Heart right ventricle (tissue), 16 donors: ENCODE results near the gene OR2K2. TPM values are rescaled to one million over a fixed set of nuclear protein-coding genes. Genes with fewer than 3 reads are reported as not detected.
A peak's percentile ranks its signal among the peaks of the same experiment; 100 is the strongest.

Experiments
- ATAC-seq, 8 donors: fragments of 200-7000 bp; cut with Tn5 transposase; one replicate each; pipeline ENCODE4 v1.9.1; 2020; ENCODE audit warnings: mild to moderate bottlenecking in 8 of 8, moderate library complexity in 8 of 8, moderate number of reproducible peaks in 1 of 8
- DNase-seq, 2 donors: peaks; one replicate each; pipeline ENCODE4 v3.0.0-alpha.2; 2020
- H3K27ac ChIP-seq, 10 donors: fragments of 200-600 bp; sonication (generic) in 2 of 10; one replicate each; pipeline versions ENCODE4 v1.5.0 to v1.8.0; 2020 to 2022; ENCODE audit warnings: mild to moderate bottlenecking in 3 of 10
- H3K27me3 ChIP-seq, 7 donors: fragments of 200-600 bp; one replicate each; pipeline ENCODE4 v1.8.0; 2021 to 2022; ENCODE audit warnings: mild to moderate bottlenecking in 2 of 7
- H3K36me3 ChIP-seq, 9 donors: fragments of 200-600 bp; sonication (generic) in 1 of 9; one replicate each; pipeline versions ENCODE4 v1.5.0 to v1.8.0; 2020 to 2022; ENCODE audit warnings: mild to moderate bottlenecking in 2 of 9
- H3K4me1 ChIP-seq, 9 donors: fragments of 200-600 bp; sonication (generic) in 1 of 9; one replicate each; pipeline versions ENCODE4 v1.5.0 to v1.8.0; 2020 to 2022; ENCODE audit warnings: mild to moderate bottlenecking in 4 of 9
- H3K4me3 ChIP-seq, 10 donors: fragments of 200-600 bp; sonication (generic) in 2 of 10; one replicate each; pipeline versions ENCODE4 v1.5.0 to v1.8.0; 2020 to 2022; ENCODE audit warnings: mild to moderate bottlenecking in 7 of 10, moderate library complexity in 2 of 10
- H3K9me3 ChIP-seq, 11 donors: fragments of 200-600 bp in 10 of 11; sonication (generic) in 2 of 11; one replicate each; pipeline versions ENCODE4 v1.5.0 to v1.8.0; 2013 to 2022; ENCODE audit warnings: mild to moderate bottlenecking in 2 of 11, control low read depth in 1 of 11, moderate library complexity in 1 of 11
- WGBS, 2 donors: extraction: QIAGEN DNeasy Blood & Tissue Kit; methylation state at CpG; one replicate each; pipeline ENCODE4 v1.1.7; 2013; ENCODE audit warnings: inconsistent platforms in 1 of 2; 5-methylcytosine and 5-hydroxymethylcytosine counted together
- intact Hi-C, 10 donors: fragments of 100-400 bp; cut with DNase I; formaldehyde crosslinking; loops; one replicate each; pipeline versions ENCODE4 v1.11.1 to v1.14.2; 2022
- polyA plus RNA-seq, 2 donors: library from polyadenylated mRNA; stranded (reverse); fragments of 200-250 nt; gene quantifications; one replicate each; pipeline ENCODE4 v1.2.3, GENCODE V29; 2013
- total RNA-seq, 10 donors: library from RNA; stranded (reverse); fragmentation: NEBNext Ultra II Directional in 3 of 10; extraction: Animal tissue kit (Norgen Biotek cat#: 25700) in 3 of 10; gene quantifications; one replicate each; pipeline versions ENCODE4 v1.2.1 to v1.2.4, GENCODE V29; 2021 to 2023
- TF ChIP-seq, protein P1 (sequence below), 9 donors: fragments of 200-600 bp; sonication (generic) in 2 of 9; IDR thresholded peaks; one replicate each; pipeline versions ENCODE4 v1.5.0 to v1.8.0; 2021 to 2022; ENCODE audit warnings: antibody characterized with exemption in 9 of 9, mild to moderate bottlenecking in 5 of 9, moderate library complexity in 1 of 9
- donor health status: Arrhythmogenic right ventricular cardiomyopathy.
- donor health status: ischemic (EF 13 %, LVEDD 7.1; RV severe dilation, severe dysfunction).
- donor health status: healthy with polysubstance abuse.
- donor health status: DM: no; HTN: yes; CAD: no.
- donor health status: DM: no; HTN: no; CAD: no.
- donor health status: ischemic (EF 25% LVEDD 6.9; RV normal size, moderate dysfunction).
- donor health status: ischemic (EF 25% LVEDD 5.7; RV mildly dilated, moderate dysfunction).
- donor health status: healthy.
- donor health status: DM: yes; HTN: yes; CAD: no.
- donor health status: Ischemic cardiomyopathy.
- donor health status: ischemic (EF 35%, LVEDD 5.7; RV mildly dilated, moderate dysfunction).
- donor health status: nonischemic (EF 11% LVEDD 7.7; RV severe dilation, severe dysfunction).
- donor health status: DM: yes; HTN: yes; CAD: no.
- donor health status: PGD.
- donor health status: ischemic (EF 29% LVEDD 5.4; RV normal size, mild dysfunction).
- donor health status: nonischemic (EF 23%, LVEDD 6.1; RV moderate dilation, normal function).

OR2K2 gene
- total and polyA plus RNA-seq, 12 donors, result 0.07 to 0.37 (median 0.21) TPM; not detected in 9

DNA sequence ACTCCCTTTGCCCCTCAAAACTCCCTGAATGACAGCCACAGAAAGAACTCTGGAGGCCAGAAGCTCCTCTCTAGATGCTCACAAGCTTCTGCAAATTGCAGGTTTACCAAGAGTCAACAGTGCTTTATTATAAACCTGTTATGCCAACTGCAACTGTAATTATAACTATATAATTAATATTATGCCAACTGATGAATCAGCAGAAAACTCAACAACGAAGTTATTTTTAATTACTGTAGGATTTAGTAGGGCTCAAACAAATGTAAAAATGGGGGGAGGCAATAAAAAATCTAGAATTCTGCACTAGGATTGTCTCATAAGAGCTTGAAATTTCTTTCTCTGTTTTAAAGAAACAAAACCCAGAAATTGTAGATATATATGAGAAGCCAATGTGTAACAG lies 37.0 kb upstream of the OR2K2 start:
- Histone ChIP-seq H3K36me3 (peaks cover 0 to 100% (median 73%) of the 10 kb centered on the region in 9 donors), H3K27me3 (no peaks in the 10 kb centered on the region), H3K4me3 (no peak overlapping the region), H3K9me3 (no peaks in the 10 kb centered on the region), H3K27ac (no peak overlapping the region), H3K4me1 (no peaks in the 10 kb centered on the region)
- intact Hi-C loops, result no loop called here
- ATAC-seq (no peak), DNase-seq (no peak)
- TF ChIP-seq, protein P1, sequence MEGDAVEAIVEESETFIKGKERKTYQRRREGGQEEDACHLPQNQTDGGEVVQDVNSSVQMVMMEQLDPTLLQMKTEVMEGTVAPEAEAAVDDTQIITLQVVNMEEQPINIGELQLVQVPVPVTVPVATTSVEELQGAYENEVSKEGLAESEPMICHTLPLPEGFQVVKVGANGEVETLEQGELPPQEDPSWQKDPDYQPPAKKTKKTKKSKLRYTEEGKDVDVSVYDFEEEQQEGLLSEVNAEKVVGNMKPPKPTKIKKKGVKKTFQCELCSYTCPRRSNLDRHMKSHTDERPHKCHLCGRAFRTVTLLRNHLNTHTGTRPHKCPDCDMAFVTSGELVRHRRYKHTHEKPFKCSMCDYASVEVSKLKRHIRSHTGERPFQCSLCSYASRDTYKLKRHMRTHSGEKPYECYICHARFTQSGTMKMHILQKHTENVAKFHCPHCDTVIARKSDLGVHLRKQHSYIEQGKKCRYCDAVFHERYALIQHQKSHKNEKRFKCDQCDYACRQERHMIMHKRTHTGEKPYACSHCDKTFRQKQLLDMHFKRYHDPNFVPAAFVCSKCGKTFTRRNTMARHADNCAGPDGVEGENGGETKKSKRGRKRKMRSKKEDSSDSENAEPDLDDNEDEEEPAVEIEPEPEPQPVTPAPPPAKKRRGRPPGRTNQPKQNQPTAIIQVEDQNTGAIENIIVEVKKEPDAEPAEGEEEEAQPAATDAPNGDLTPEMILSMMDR (IDR thresholded peaks at IDR 0.05), result no peak
- 91 to 96% methylated on average over 1 of the region's 1 CpG for WGBS, 2 donors

DNA sequence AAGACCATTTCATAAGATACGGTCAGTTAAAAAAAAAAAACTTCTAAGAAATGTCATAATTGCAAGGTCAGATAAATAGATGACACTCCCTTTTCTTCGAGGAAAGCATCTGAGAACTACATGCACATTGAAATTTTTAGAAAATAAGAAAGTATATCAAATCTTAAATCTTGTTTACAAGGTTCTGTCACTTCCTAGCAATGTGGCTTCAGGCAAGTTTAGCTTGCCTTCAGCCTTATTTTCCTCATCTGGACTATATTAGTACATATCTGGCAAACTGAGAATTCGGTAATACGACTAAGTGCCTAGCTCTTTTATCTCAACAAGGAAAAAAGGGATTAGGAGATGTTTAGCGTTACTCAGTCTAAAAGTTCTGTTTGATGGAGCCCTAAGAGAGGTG lies 32.5 kb upstream of the OR2K2 start:
- no peak overlapping the region for H3K27ac ChIP-seq
- TF ChIP-seq, protein P1 (IDR thresholded peaks at IDR 0.05), result no peak
- H3K9me3 ChIP-seq, result no peaks in the 10 kb centered on the region
- no peak overlapping the region for H3K4me3 ChIP-seq
- no peak for ATAC-seq
- H3K27me3 ChIP-seq, result no peaks in the 10 kb centered on the region
- H3K4me1 ChIP-seq, result peaks cover 0 to under 1% (median 0%) of the 10 kb centered on the region in 9 donors
- intact Hi-C loops, result no loop called here
- no peak for DNase-seq
- peaks cover 0 to 80% (median 40%) of the 10 kb centered on the region in 9 donors for H3K36me3 ChIP-seq
- 83 to 90% methylated on average over 5 of the region's 5 CpGs for WGBS, 2 donors

DNA sequence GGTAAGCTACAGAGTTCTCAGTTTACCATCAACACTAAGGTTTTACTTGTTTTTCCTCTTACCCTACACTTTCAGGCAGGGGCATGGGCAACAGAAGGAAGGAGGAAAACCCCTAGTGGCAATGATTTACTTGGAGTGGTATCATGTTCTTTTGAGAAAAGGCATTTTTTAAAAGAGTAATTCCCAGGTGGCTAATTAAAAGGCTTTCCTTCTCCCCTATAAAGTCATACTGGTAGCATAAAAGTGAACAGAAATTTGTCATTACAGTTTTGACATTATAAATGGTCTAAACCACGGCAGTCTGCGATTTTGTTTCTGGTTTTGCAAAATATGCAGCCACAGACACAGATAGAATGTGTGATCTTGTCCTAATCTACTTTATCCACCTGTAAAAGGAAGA lies 30.9 kb upstream of the OR2K2 start:
- Histone ChIP-seq H3K36me3 (peaks cover 0 to 63% (median 31%) of the 10 kb centered on the region in 9 donors), H3K4me3 (no peak overlapping the region), H3K9me3 (no peaks in the 10 kb centered on the region), H3K4me1 (peaks cover 0 to 9% (median 0%) of the 10 kb centered on the region in 9 donors), H3K27me3 (no peaks in the 10 kb centered on the region), H3K27ac (no peak overlapping the region)
- no peak for DNase-seq
- TF ChIP-seq, protein P1 (IDR thresholded peaks at IDR 0.05), result no peak
- WGBS, 2 donors, result 94 to 97% methylated on average over 2 of the region's 2 CpGs
- ATAC-seq, result no peak
- intact Hi-C loops, result no loop called here

DNA sequence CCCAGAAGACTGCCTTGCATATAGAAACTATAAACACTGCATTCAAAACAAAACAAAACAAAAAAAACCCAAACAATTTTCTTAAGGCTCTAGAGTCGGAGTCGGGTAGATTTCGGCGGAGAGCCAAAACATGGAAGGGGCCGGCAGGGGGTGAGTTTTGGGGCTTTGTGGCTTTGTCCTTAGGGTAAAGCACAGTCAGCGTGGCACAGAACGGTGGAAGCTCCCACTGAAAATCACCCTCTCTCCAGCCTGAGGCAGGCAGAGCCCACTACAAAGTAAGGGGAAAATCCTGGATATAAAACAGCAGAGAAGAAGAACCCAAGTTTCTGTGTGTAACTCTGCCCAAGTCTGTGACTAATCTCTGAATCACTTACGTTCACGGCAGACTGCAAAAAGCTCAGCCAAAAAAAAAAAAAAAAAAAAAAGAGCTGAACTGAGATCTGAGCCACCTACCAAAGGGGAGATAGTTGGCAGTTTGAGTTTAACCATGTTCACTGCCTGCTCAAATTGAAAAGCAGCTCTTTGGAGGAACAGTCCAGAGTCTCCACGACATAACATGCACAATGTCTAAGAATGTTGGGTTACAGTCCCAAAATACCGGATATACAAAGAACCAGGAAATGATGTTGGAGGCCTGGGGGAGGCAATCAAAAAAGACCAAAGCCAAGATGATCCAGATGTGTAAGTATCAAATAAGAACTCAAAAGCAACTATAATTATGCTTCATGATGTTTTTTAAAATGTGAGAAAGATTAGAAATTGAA lies 26.6 kb upstream of the OR2K2 start:
- Histone ChIP-seq H3K27me3 (no peaks in the 10 kb centered on the region), H3K27ac (peak overlapping the region in 1 of 10 donors; percentile 16), H3K9me3 (no peaks in the 10 kb centered on the region), H3K36me3 (peaks cover 0 to 21% (median 8%) of the 10 kb centered on the region in 9 donors), H3K4me3 (no peak overlapping the region), H3K4me1 (peaks cover 0 to 9% (median 0%) of the 10 kb centered on the region in 9 donors)
- DNase-seq (no peak), ATAC-seq (peak in 4 of 8 donors; percentile 26 to 78 (median 36))
- WGBS, 2 donors, result 63 to 64% methylated on average over 11 of the region's 11 CpGs
- TF ChIP-seq, protein P1 (IDR thresholded peaks at IDR 0.05), result no peak
- intact Hi-C loops, result no loop called here
